ENCODE measurements around the gene KCNS1. TPM values are rescaled to one million over a fixed set of nuclear protein-coding genes. Genes with fewer than 3 reads are reported as not detected.

KCNS1 gene
- polyA plus RNA-seq, 1 donor (not counting 4 experiments of a cell fraction or from before 2014, with no cell fraction given), result 1.5 TPM

- Histone ChIP-seq H3K4me3 (ENCODE audit: control insufficient read depth in 2 of 3, extremely low read depth in 1 of 3, insufficient read depth in 2 of 3, low read depth in 1 of 3, low read length in 3 of 3) (no peak overlapping the region), H3K9me3 (ENCODE audit: control insufficient read depth, low read depth, low read length) (no peaks in the 10 kb centered on the region), H3K4me1 (ENCODE audit: control insufficient read depth, extremely low read depth, insufficient read depth, low read length) (peaks cover 22% of the 10 kb centered on the region), H3K27me3 (ENCODE audit: control insufficient read depth, extremely low read depth, insufficient read depth, low read length) (no peaks in the 10 kb centered on the region), H3K36me3 (ENCODE audit: control insufficient read depth in 2 of 2, extremely low read depth in 1 of 2, insufficient read depth in 2 of 2, low read length in 2 of 2) (no peaks in the 10 kb centered on the region), H3K79me2 (ENCODE audit: control insufficient read depth, insufficient read depth, low read length) (no peaks in the 10 kb centered on the region), H3K4me2 (ENCODE audit: control insufficient read depth, extremely low read depth, insufficient read depth, low read depth, low read length) (no peak overlapping the region), H4K20me1 (ENCODE audit: control insufficient read depth, extremely low read depth, insufficient read depth, low read length) (no peaks in the 10 kb centered on the region), H3K9me1 (ENCODE audit: control insufficient read depth, extremely low read depth, insufficient read depth, low read length) (no peaks in the 10 kb centered on the region), H3K27ac (ENCODE audit: control insufficient read depth, insufficient read depth, low read length) (no peak overlapping the region), H3K9ac (ENCODE audit: control insufficient read depth, extremely low read depth, insufficient read depth, low read length) (no peak overlapping the region), H2AFZ (ENCODE audit: control insufficient read depth, low read length) (peak overlapping the region; percentile 57)
- no peak for TF ChIP-seq EZH2 (IDR thresholded peaks at IDR 0.05; ENCODE audit: low read length)
- no peak for TF ChIP-seq CTCF (optimal IDR thresholded peaks at IDR 0.05 in 1 of 3, IDR thresholded peaks at IDR 0.05 in 1 of 3, conservative IDR thresholded peaks at IDR 0.05 in 1 of 3; ENCODE audit: extremely low read depth in 1 of 3, insufficient read depth in 2 of 3, low read length in 3 of 3)
- DNase-seq (ENCODE audit: low read depth, low spot score), result no peak
- dilution Hi-C loops (cut with MboI; ENCODE audit: extremely low pct_ligation_motif_present, low sequenced_read_pairs), result no loop called here
- no peak for FAIRE-seq
Measured at GRCh38 chr20:45115829-45116228, 14.9 kb upstream of the KCNS1 start.

- H3K4me3 ChIP-seq (ENCODE audit: control insufficient read depth in 2 of 3, extremely low read depth in 1 of 3, insufficient read depth in 2 of 3, low read depth in 1 of 3, low read length in 3 of 3), result no peak overlapping the region
- DNase-seq (ENCODE audit: low read depth, low spot score) (no peak), FAIRE-seq (no peak)
- H3K79me2 ChIP-seq (ENCODE audit: control insufficient read depth, insufficient read depth, low read length), result no peaks in the 10 kb centered on the region
- no peaks in the 10 kb centered on the region for H3K9me1 ChIP-seq (ENCODE audit: control insufficient read depth, extremely low read depth, insufficient read depth, low read length)
- no peaks in the 10 kb centered on the region for H3K36me3 ChIP-seq (ENCODE audit: control insufficient read depth in 2 of 2, extremely low read depth in 1 of 2, insufficient read depth in 2 of 2, low read length in 2 of 2)
- no peak overlapping the region for H2AFZ ChIP-seq (ENCODE audit: control insufficient read depth, low read length)
- H3K9ac ChIP-seq (ENCODE audit: control insufficient read depth, extremely low read depth, insufficient read depth, low read length), result no peak overlapping the region
- no peak for TF ChIP-seq CTCF (optimal IDR thresholded peaks at IDR 0.05 in 1 of 3, IDR thresholded peaks at IDR 0.05 in 1 of 3, conservative IDR thresholded peaks at IDR 0.05 in 1 of 3; ENCODE audit: extremely low read depth in 1 of 3, insufficient read depth in 2 of 3, low read length in 3 of 3)
- TF ChIP-seq EZH2 (IDR thresholded peaks at IDR 0.05; ENCODE audit: low read length), result no peak
- peaks cover 22% of the 10 kb centered on the region for H3K4me1 ChIP-seq (ENCODE audit: control insufficient read depth, extremely low read depth, insufficient read depth, low read length)
- dilution Hi-C loops (cut with MboI; ENCODE audit: extremely low pct_ligation_motif_present, low sequenced_read_pairs), result no loop called here
- H3K4me2 ChIP-seq (ENCODE audit: control insufficient read depth, extremely low read depth, insufficient read depth, low read depth, low read length), result peak overlapping the region; percentile 73
- no peaks in the 10 kb centered on the region for H3K27me3 ChIP-seq (ENCODE audit: control insufficient read depth, extremely low read depth, insufficient read depth, low read length)
- no peaks in the 10 kb centered on the region for H3K9me3 ChIP-seq (ENCODE audit: control insufficient read depth, low read depth, low read length)
- H3K27ac ChIP-seq (ENCODE audit: control insufficient read depth, insufficient read depth, low read length), result no peak overlapping the region
- no peaks in the 10 kb centered on the region for H4K20me1 ChIP-seq (ENCODE audit: control insufficient read depth, extremely low read depth, insufficient read depth, low read length)
Measured at GRCh38 chr20:45115386-45115774, 14.5 kb upstream of the KCNS1 start.
